GM23248 (cell line): ENCODE results near the gene IRF3.

Experiments
- EZH2 ChIP-seq: fragments of 200-600 bp; sonication (generic); IDR thresholded peaks from 2 replicates; pipeline ENCODE4 v1.6.1; 2018; ENCODE audit warnings: antibody characterized with exemption, mild to moderate bottlenecking; ENCODE audit not compliant: insufficient read depth, poor library complexity, severe bottlenecking
- EZH2phosphoT487 ChIP-seq: fragments of 200-600 bp; sonication (generic); IDR thresholded peaks from 2 replicates; pipeline ENCODE4 v1.6.1; 2018; ENCODE audit warnings: antibody characterized with exemption, moderate library complexity, mild to moderate bottlenecking, low read depth; ENCODE audit not compliant: insufficient read depth

GRCh38 chr19:49646586-49646985 lies 19.1 kb downstream of the IRF3 start:
- no peak for TF ChIP-seq EZH2
- TF ChIP-seq EZH2phosphoT487 = no peak
